ENCODE results near the gene ROBO1. TPM values are rescaled to one million over a fixed set of nuclear protein-coding genes. Genes with fewer than 3 reads are reported as not detected.

The ROBO1 gene
- total RNA-seq, 1 experiment from 2014 or later = 7.0 TPM

DNA sequence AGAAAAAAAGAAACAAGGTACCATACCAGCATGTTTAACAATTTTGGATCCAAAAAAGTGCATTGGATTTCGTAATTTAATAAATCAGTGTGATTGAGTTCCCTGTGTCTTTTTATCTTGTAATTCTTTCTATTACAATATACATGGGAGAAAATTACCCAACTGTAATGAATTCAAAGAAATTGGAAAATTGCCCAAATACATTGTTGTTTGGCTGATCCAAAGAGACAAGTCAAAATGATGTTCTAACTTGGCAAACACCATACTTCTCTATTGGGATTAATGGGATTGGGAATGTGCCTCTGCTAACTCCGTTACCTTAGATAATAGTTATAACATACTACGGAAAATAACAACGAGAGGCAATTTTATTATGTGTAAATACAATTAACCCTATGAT is 1097.1 kb downstream of the ROBO1 start:
- H3K36me3 ChIP-seq = no peaks in the 10 kb centered on the region
- no peaks in the 10 kb centered on the region for H3K9me3 ChIP-seq
- no peaks in the 10 kb centered on the region for H3K27me3 ChIP-seq
- no peak overlapping the region for H3K4me3 ChIP-seq
- no peak for DNase-seq

DNA sequence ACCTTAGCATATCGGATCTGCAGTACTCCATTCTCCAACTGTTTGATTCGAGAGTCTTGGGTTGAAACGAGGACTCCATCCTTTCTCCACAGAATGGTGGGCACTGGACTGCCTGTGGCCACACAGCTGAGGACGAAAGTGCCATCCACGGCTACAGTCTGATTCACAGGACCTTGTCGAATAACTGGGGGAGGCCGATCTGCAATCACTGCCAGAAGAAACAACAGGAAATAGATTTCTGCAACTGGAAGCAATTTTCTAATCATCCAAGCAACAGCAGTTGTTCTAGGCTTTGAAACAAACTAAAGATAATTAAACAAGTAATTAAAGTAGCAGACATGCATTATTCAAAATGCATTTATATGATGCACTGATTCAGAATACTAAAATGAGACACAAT is 1097.7 kb downstream of the ROBO1 start:
- no peaks in the 10 kb centered on the region for H3K36me3 ChIP-seq
- H3K27me3 ChIP-seq = no peaks in the 10 kb centered on the region
- no peak for DNase-seq
- no peak overlapping the region for H3K4me3 ChIP-seq
- no peaks in the 10 kb centered on the region for H3K9me3 ChIP-seq

GRCh38 chr3:78668302-78668701 is 1099.5 kb downstream of the ROBO1 start:
- no peak for DNase-seq

DNA sequence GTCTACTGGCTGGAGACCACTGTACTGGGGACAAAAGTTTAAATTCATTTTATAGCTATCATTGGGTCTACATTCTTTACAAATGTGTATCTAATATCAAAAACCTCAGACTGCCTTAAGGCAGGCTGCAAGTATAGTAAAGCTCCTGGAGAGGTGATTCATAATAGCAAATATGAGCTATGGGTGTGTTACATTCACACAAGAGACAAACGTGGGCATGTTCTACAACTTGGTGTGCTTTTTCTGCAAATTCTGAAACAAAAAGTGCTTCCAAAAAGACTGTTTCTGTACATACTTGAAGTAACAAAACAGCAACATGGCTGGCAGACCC is 1101.4 kb downstream of the ROBO1 start:
- no peaks in the 10 kb centered on the region for H3K27me3 ChIP-seq

More at GRCh38 chr3:78668302-78668701, 1099.5 kb downstream of the ROBO1 start:
- no peaks in the 10 kb centered on the region for H3K27me3 ChIP-seq
- no peak overlapping the region for H3K4me3 ChIP-seq
- no peaks in the 10 kb centered on the region for H3K9me3 ChIP-seq
- no peaks in the 10 kb centered on the region for H3K36me3 ChIP-seq

DNA sequence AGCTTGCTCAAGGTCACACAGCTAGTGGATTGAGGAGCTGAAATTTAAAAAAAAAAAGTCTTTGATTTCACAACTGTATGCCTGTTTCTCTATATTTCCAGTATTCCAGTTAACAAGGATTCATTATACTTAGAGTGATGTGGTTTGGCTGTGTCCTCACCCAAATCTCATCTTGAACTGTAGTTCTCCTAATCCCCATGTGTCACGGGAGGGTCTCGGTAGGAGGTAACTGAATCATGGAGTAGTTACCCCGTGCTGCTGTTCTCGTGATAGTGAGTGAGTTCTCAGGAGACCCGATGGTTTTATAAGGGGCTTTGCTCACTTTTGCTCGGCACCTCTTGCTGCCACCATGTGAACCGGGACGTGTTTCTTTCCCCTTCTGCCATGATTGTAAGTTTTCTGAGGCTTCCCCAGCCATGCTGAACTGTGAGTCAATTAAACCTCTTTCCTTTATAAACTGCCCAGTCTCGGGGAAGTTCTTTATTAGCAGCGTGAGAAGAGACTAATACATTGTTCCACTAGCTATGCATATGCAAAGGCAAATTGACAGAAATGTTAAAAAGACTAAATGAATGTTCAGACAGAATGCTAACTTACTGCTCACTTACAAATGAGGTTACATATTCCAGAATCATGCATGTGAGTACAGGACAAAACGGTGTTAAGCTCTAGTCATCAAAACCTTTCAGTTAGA is 1101.9 kb downstream of the ROBO1 start:
- no peak for DNase-seq
- Histone ChIP-seq H3K27me3 (no peaks in the 10 kb centered on the region), H3K36me3 (no peaks in the 10 kb centered on the region), H3K4me3 (no peak overlapping the region), H3K9me3 (no peaks in the 10 kb centered on the region)

More for the DNA sequence above, 1101.4 kb downstream of the ROBO1 start:
- no peaks in the 10 kb centered on the region for H3K36me3 ChIP-seq
- no peaks in the 10 kb centered on the region for H3K9me3 ChIP-seq
- no peak for DNase-seq
- H3K4me3 ChIP-seq = no peak overlapping the region

- H3K4me3 ChIP-seq = no peak overlapping the region
- H3K27me3 ChIP-seq = no peaks in the 10 kb centered on the region
- no peaks in the 10 kb centered on the region for H3K36me3 ChIP-seq
- no peaks in the 10 kb centered on the region for H3K9me3 ChIP-seq
- DNase-seq = no peak
Measured at GRCh38 chr3:78665101-78665500, 1102.7 kb downstream of the ROBO1 start.

DNA sequence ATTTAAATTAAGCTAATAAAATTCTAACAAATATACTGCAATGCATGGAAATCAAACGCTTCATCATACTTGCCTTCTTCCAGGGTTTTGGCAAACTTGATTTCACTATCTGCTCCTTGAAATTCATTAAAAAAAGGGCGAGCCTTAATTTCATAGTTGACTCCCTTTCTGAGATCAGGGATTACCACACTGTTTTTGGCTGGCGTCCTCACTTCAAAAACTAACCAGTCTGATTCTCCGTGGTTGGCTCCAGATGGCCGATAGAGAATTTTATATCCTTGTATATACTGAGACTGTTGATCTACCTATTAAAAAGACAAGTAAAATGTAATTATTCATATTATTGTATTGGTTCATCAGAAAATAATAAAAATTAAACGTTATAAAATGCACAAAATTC is 1106.8 kb downstream of the ROBO1 start:
- Histone ChIP-seq H3K36me3 (no peaks in the 10 kb centered on the region), H3K4me3 (no peak overlapping the region), H3K9me3 (no peaks in the 10 kb centered on the region), H3K27me3 (no peaks in the 10 kb centered on the region)
- DNase-seq = no peak

GRCh38 chr3:78659386-78659987 is 1108.3 kb downstream of the ROBO1 start:
- no peaks in the 10 kb centered on the region for H3K9me3 ChIP-seq
- H3K36me3 ChIP-seq = no peaks in the 10 kb centered on the region
- no peak for DNase-seq
- no peak overlapping the region for H3K4me3 ChIP-seq
- H3K27me3 ChIP-seq = no peaks in the 10 kb centered on the region

DNA sequence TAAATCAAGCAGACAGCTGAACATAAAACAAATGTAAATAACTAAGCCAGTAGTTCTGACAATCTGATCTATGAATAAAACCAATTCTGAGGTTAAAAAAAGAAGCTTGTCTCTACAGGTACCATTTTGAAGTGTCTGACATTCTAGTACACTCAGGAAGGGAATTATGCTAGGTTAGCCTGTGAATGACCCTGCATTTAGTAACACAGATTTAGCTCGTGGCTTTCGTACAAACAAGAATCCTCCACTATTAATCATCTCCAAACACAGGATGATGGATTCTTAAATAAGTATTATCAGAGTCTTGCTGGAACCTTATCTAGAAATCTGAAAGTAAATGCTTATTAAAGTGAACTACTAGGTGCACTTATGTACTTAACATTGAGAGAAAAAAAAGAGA is 1120.1 kb downstream of the ROBO1 start:
- no peak for DNase-seq
- Histone ChIP-seq H3K4me3 (no peak overlapping the region), H3K27me3 (no peaks in the 10 kb centered on the region), H3K9me3 (no peaks in the 10 kb centered on the region), H3K36me3 (no peaks in the 10 kb centered on the region)

- DNase-seq = no peak
- H3K4me3 ChIP-seq = no peak overlapping the region
- H3K27me3 ChIP-seq = no peaks in the 10 kb centered on the region
- H3K36me3 ChIP-seq = no peaks in the 10 kb centered on the region
- no peaks in the 10 kb centered on the region for H3K9me3 ChIP-seq
Measured at GRCh38 chr3:78645628-78646310, 1122.0 kb downstream of the ROBO1 start.

- Histone ChIP-seq H3K9me3 (no peaks in the 10 kb centered on the region), H3K27me3 (no peaks in the 10 kb centered on the region), H3K36me3 (no peaks in the 10 kb centered on the region), H3K4me3 (no peak overlapping the region)
- no peak for DNase-seq
Measured at GRCh38 chr3:78644847-78645246, 1123.0 kb downstream of the ROBO1 start.

- H3K36me3 ChIP-seq = no peaks in the 10 kb centered on the region
- no peak overlapping the region for H3K4me3 ChIP-seq
- H3K9me3 ChIP-seq = no peaks in the 10 kb centered on the region
- no peaks in the 10 kb centered on the region for H3K27me3 ChIP-seq
- DNase-seq = no peak
Measured at GRCh38 chr3:78642226-78643035, 1125.4 kb downstream of the ROBO1 start.

GRCh38 chr3:78641703-78642102 is 1126.1 kb downstream of the ROBO1 start:
- Histone ChIP-seq H3K9me3 (no peaks in the 10 kb centered on the region), H3K27me3 (no peaks in the 10 kb centered on the region), H3K4me3 (no peak overlapping the region), H3K36me3 (no peaks in the 10 kb centered on the region)
- no peak for DNase-seq

DNA sequence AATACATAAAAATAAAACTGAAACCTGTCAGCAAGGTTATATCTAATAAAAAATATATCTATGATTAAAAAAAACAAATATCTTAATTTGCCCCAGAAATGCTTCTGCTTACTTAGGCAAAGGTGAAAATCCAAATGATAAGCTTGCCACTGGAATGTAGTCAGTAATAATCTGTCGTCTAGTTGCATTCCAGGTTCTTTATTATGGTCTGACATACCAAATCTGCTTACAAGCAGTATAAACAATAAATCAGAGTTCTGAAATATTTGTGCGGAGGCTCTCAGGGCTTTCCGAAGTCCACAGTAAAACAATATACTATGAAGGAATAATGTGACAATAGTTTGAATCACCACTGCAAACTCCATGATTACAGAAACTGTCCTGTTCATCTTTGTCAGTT is 1133.5 kb downstream of the ROBO1 start:
- DNase-seq = no peak
- Histone ChIP-seq H3K36me3 (no peaks in the 10 kb centered on the region), H3K27me3 (no peaks in the 10 kb centered on the region), H3K4me3 (no peak overlapping the region), H3K9me3 (no peaks in the 10 kb centered on the region)

GRCh38 chr3:78633626-78634025 is 1134.2 kb downstream of the ROBO1 start:
- no peak overlapping the region for H3K4me3 ChIP-seq
- no peaks in the 10 kb centered on the region for H3K9me3 ChIP-seq
- no peak for DNase-seq
- no peaks in the 10 kb centered on the region for H3K27me3 ChIP-seq
- H3K36me3 ChIP-seq = no peaks in the 10 kb centered on the region

DNA sequence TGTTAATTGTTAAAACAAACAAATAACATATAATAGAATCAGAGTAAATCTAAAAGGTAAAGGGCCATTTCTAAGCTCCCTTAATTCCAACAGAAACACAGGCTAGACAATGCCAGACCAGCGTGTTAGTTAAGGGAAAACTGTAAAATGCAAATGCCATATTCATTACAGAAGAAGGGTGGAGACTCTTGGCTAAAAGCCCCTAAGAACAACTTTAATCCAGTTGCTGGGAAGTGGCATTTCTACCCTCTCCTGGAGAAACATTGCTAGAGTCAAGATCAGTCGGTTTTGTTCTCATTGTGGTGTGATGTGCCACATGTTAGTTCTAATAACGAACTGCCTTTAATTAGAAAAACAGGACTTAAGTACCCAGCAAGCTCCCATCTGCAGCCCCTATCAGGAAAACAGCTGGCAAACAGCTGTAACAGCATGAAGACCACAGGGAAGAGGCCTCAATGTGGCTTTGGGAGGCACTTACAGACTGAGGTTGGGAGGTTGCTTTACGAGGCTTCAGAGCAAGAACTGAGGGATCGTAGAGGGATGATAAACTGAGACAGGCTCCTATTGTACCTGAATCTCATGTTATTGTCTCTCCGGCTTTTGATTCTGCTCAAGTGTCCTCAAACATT is 1134.8 kb downstream of the ROBO1 start:
- H3K4me3 ChIP-seq = no peak overlapping the region

DNA sequence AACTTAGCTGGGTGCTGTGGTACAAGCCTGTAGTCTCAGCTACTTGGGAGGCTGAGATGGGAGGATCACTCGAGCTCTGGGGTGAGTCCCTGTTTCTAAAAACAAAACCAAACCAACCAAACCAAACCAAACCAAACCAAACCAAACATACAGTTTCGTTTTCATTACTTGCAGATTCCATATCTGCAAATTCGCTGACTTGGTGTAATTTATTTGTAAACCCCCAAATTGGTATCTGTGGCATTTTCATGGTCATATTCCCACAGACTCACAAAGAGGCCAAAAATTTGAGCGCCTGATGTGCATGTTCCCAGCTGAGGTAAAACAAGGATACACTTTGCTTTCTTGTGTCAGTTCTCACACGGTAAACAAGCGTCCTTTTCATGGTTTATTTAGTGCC is 1138.3 kb downstream of the ROBO1 start:
- no peaks in the 10 kb centered on the region for H3K36me3 ChIP-seq
- no peak for DNase-seq
- H3K4me3 ChIP-seq = no peak overlapping the region
- H3K27me3 ChIP-seq = no peaks in the 10 kb centered on the region
- no peaks in the 10 kb centered on the region for H3K9me3 ChIP-seq

More for the DNA sequence above, 1134.8 kb downstream of the ROBO1 start:
- DNase-seq = no peak
- H3K36me3 ChIP-seq = no peaks in the 10 kb centered on the region
- no peaks in the 10 kb centered on the region for H3K27me3 ChIP-seq
- H3K9me3 ChIP-seq = no peaks in the 10 kb centered on the region

Measured in MG63 (cell line).